ENCODE data around the gene LTB.

Gene LTB

DNA sequence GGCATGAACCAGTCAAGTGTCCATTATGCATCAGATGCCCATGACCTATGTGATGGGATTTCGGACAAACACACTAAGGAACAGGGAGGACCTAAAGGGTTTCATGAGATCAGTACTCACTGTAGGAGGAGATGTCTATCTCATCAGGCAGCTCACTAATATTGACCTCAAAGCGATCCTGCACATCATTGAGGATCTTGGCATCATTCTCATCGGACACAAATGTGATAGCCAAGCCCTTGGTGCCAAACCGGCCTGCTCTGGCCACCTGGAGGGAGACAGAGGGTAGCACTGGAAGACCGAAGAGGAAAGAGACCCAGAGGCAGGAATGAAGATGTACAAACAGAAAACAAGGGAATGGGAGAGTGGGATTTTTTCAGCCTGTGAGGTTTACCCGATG lies 51.6 kb downstream of the LTB start:
- no peak overlapping the region for H3K27ac ChIP-seq
- TF ChIP-seq CTCF (IDR thresholded peaks at IDR 0.05) (no peak), ZFX (IDR thresholded peaks at IDR 0.05; ENCODE audit: borderline replicate concordance) (no peak)

All from 22Rv1 (cell line).